Effector memory CD8-positive, alpha-beta T cell (primary cell): ENCODE results near the gene ZNF536.

Experiments
- ATAC-seq: fragments of 150-1000 bp; cut with Tn5 transposase; replicated peaks from 2 replicates; pipeline ENCODE4 v1.10.0; 2021; ENCODE audit warnings: mild to moderate bottlenecking, moderate library complexity
- DNase-seq, 3 experiments: peaks; one replicate each; pipeline ENCODE4 v3.0.0; 2021
- H3K27ac Mint-ChIP-seq, 2 donors: one replicate each; pipeline ENCODE4 v1.8.0; 2022; ENCODE audit warnings: mild to moderate bottlenecking in 2 of 2, mixed read lengths in 2 of 2, moderate library complexity in 2 of 2
- H3K27me3 Mint-ChIP-seq, 2 donors: one replicate each; pipeline ENCODE4 v1.8.0; 2022; ENCODE audit warnings: mixed read lengths in 2 of 2
- H3K36me3 Mint-ChIP-seq: one replicate; pipeline ENCODE4 v1.8.0; 2022; ENCODE audit warnings: mild to moderate bottlenecking, moderate library complexity, mixed read lengths; ENCODE audit not compliant: insufficient read depth
- H3K4me1 Mint-ChIP-seq, 2 donors: one replicate each; pipeline ENCODE4 v1.8.0; 2022; ENCODE audit warnings: low read depth in 2 of 2, mixed read lengths in 2 of 2
- H3K4me3 Mint-ChIP-seq, 2 donors: one replicate each; pipeline ENCODE4 v1.8.0; 2022; ENCODE audit warnings: mild to moderate bottlenecking in 2 of 2, mixed read lengths in 2 of 2, moderate library complexity in 2 of 2
- H3K9me3 Mint-ChIP-seq, 2 donors: one replicate each; pipeline ENCODE4 v1.8.0; 2022; ENCODE audit warnings: mixed read lengths in 2 of 2

Gene ZNF536

GRCh38 chr19:30547246-30547645 is 175.1 kb downstream of the ZNF536 start:
- H3K4me1 Mint-ChIP-seq, result no peaks in the 10 kb centered on the region
- H3K36me3 Mint-ChIP-seq, result peaks cover 2% of the 10 kb centered on the region
- ATAC-seq, result no peak
- H3K9me3 Mint-ChIP-seq, result no peaks in the 10 kb centered on the region
- peaks cover 5 to 6% of the 10 kb centered on the region in 2 donors for H3K27me3 Mint-ChIP-seq
- no peak overlapping the region for H3K27ac Mint-ChIP-seq
- no peak overlapping the region for H3K4me3 Mint-ChIP-seq
- DNase-seq, result no peak

- Mint-ChIP-seq H3K4me3 (no peak overlapping the region), H3K36me3 (peaks cover 7% of the 10 kb centered on the region), H3K4me1 (no peaks in the 10 kb centered on the region), H3K9me3 (no peaks in the 10 kb centered on the region), H3K27ac (no peak overlapping the region), H3K27me3 (peaks cover 5 to 6% of the 10 kb centered on the region in 2 donors)
- ATAC-seq (no peak), DNase-seq (no peak)
Observed at GRCh38 chr19:30549151-30549550, 177.0 kb downstream of the ZNF536 start.

GRCh38 chr19:30551271-30551670 is 179.1 kb downstream of the ZNF536 start:
- H3K9me3 Mint-ChIP-seq, result no peaks in the 10 kb centered on the region
- H3K4me3 Mint-ChIP-seq, result no peak overlapping the region

GRCh38 chr19:30552593-30552992 is 180.4 kb downstream of the ZNF536 start:
- Mint-ChIP-seq H3K27me3 (peaks cover 11 to 14% of the 10 kb centered on the region in 2 donors), H3K36me3 (peaks cover 8% of the 10 kb centered on the region), H3K4me3 (no peak overlapping the region), H3K9me3 (no peaks in the 10 kb centered on the region), H3K27ac (no peak overlapping the region), H3K4me1 (no peaks in the 10 kb centered on the region)
- ATAC-seq (no peak), DNase-seq (no peak)

More at GRCh38 chr19:30551271-30551670, 179.1 kb downstream of the ZNF536 start:
- ATAC-seq (no peak), DNase-seq (no peak)
- H3K27me3 Mint-ChIP-seq, result peaks cover 5 to 17% of the 10 kb centered on the region in 2 donors
- H3K36me3 Mint-ChIP-seq, result peaks cover 8% of the 10 kb centered on the region
- H3K4me1 Mint-ChIP-seq, result no peaks in the 10 kb centered on the region
- H3K27ac Mint-ChIP-seq, result no peak overlapping the region

GRCh38 chr19:30555075-30555790 is 183.0 kb downstream of the ZNF536 start:
- Mint-ChIP-seq H3K27ac (no peak overlapping the region), H3K9me3 (no peaks in the 10 kb centered on the region), H3K4me3 (no peak overlapping the region), H3K4me1 (no peaks in the 10 kb centered on the region), H3K27me3 (peaks cover 23 to 31% of the 10 kb centered on the region in 2 donors), H3K36me3 (peaks cover 6% of the 10 kb centered on the region)
- ATAC-seq, result no peak
- no peak for DNase-seq

GRCh38 chr19:30555791-30556110 is 183.6 kb downstream of the ZNF536 start:
- no peak for DNase-seq
- Mint-ChIP-seq H3K4me1 (no peaks in the 10 kb centered on the region), H3K4me3 (no peak overlapping the region), H3K27me3 (peaks cover 24 to 36% of the 10 kb centered on the region in 2 donors), H3K36me3 (peaks cover 6% of the 10 kb centered on the region), H3K27ac (no peak overlapping the region), H3K9me3 (no peaks in the 10 kb centered on the region)
- ATAC-seq, result no peak

GRCh38 chr19:30556230-30556711 is 184.1 kb downstream of the ZNF536 start:
- no peaks in the 10 kb centered on the region for H3K4me1 Mint-ChIP-seq
- H3K27ac Mint-ChIP-seq, result no peak overlapping the region
- ATAC-seq (no peak), DNase-seq (no peak)
- peaks cover 6% of the 10 kb centered on the region for H3K36me3 Mint-ChIP-seq
- no peaks in the 10 kb centered on the region for H3K9me3 Mint-ChIP-seq
- H3K4me3 Mint-ChIP-seq, result no peak overlapping the region
- peaks cover 24 to 36% of the 10 kb centered on the region in 2 donors for H3K27me3 Mint-ChIP-seq

GRCh38 chr19:30557212-30557611 is 185.0 kb downstream of the ZNF536 start:
- DNase-seq, result no peak
- Mint-ChIP-seq H3K36me3 (peaks cover 6% of the 10 kb centered on the region), H3K9me3 (no peaks in the 10 kb centered on the region), H3K27me3 (peaks cover 19 to 36% of the 10 kb centered on the region in 2 donors), H3K4me3 (no peak overlapping the region), H3K4me1 (no peaks in the 10 kb centered on the region), H3K27ac (no peak overlapping the region)
- ATAC-seq, result no peak

- no peak for ATAC-seq
- H3K27me3 Mint-ChIP-seq, result peaks cover 19 to 36% of the 10 kb centered on the region in 2 donors
- no peak overlapping the region for H3K4me3 Mint-ChIP-seq
Observed at GRCh38 chr19:30557927-30558557, 185.9 kb downstream of the ZNF536 start.

GRCh38 chr19:30558793-30559192 is 186.6 kb downstream of the ZNF536 start:
- Mint-ChIP-seq H3K27ac (no peak overlapping the region), H3K36me3 (peaks cover 4% of the 10 kb centered on the region), H3K4me3 (no peak overlapping the region), H3K4me1 (no peaks in the 10 kb centered on the region), H3K27me3 (peaks cover 19 to 36% of the 10 kb centered on the region in 2 donors), H3K9me3 (no peaks in the 10 kb centered on the region)
- ATAC-seq (no peak), DNase-seq (no peak)

More at GRCh38 chr19:30557927-30558557, 185.9 kb downstream of the ZNF536 start:
- Mint-ChIP-seq H3K36me3 (peaks cover 6% of the 10 kb centered on the region), H3K9me3 (no peaks in the 10 kb centered on the region), H3K27ac (no peak overlapping the region), H3K4me1 (no peaks in the 10 kb centered on the region)
- DNase-seq, result no peak

GRCh38 chr19:30559446-30559845 is 187.3 kb downstream of the ZNF536 start:
- Mint-ChIP-seq H3K4me1 (no peaks in the 10 kb centered on the region), H3K27me3 (peaks cover 19 to 36% of the 10 kb centered on the region in 2 donors), H3K9me3 (no peaks in the 10 kb centered on the region), H3K36me3 (no peaks in the 10 kb centered on the region), H3K4me3 (no peak overlapping the region), H3K27ac (no peak overlapping the region)
- DNase-seq (no peak), ATAC-seq (no peak)

GRCh38 chr19:30562981-30563380 is 190.8 kb downstream of the ZNF536 start:
- no peaks in the 10 kb centered on the region for H3K9me3 Mint-ChIP-seq
- H3K27ac Mint-ChIP-seq, result no peak overlapping the region
- DNase-seq, result no peak
- no peak for ATAC-seq
- H3K36me3 Mint-ChIP-seq, result no peaks in the 10 kb centered on the region
- H3K27me3 Mint-ChIP-seq, result peaks cover 13 to 22% of the 10 kb centered on the region in 2 donors
- no peaks in the 10 kb centered on the region for H3K4me1 Mint-ChIP-seq
- no peak overlapping the region for H3K4me3 Mint-ChIP-seq

- ATAC-seq (no peak), DNase-seq (no peak)
- Mint-ChIP-seq H3K9me3 (no peaks in the 10 kb centered on the region), H3K4me1 (no peaks in the 10 kb centered on the region), H3K36me3 (no peaks in the 10 kb centered on the region), H3K27me3 (peaks cover 7 to 16% of the 10 kb centered on the region in 2 donors), H3K27ac (no peak overlapping the region), H3K4me3 (no peak overlapping the region)
Observed at GRCh38 chr19:30563691-30564090, 191.5 kb downstream of the ZNF536 start.

- Mint-ChIP-seq H3K27ac (no peak overlapping the region), H3K27me3 (peaks cover 6 to 11% of the 10 kb centered on the region in 2 donors), H3K4me1 (no peaks in the 10 kb centered on the region), H3K36me3 (no peaks in the 10 kb centered on the region), H3K4me3 (no peak overlapping the region), H3K9me3 (no peaks in the 10 kb centered on the region)
- ATAC-seq (no peak), DNase-seq (no peak)
Observed at GRCh38 chr19:30564551-30565011, 192.4 kb downstream of the ZNF536 start.
